Ovary (tissue), 9 donors: ENCODE data around the gene GABRB3. TPM values are rescaled to one million over a fixed set of nuclear protein-coding genes. Genes with fewer than 3 reads are reported as not detected.

Source experiments
- DNase-seq, 5 donors: peaks; one replicate each; pipeline ENCODE4 v3.0.0-alpha.2; 2019 to 2020
- H3K27ac ChIP-seq, 2 donors: fragments of 200-600 bp; one replicate each; pipeline versions ENCODE4 v1.5.1 to v1.8.0; 2019 to 2022
- H3K27me3 ChIP-seq: fragments of 200-600 bp; one replicate; pipeline ENCODE4 v1.8.0; 2022
- H3K36me3 ChIP-seq: fragments of 200-600 bp; sonication (generic); one replicate; pipeline ENCODE4 v1.5.1; 2019
- H3K4me1 ChIP-seq: one replicate; pipeline ENCODE4 v1.8.1; 2013; ENCODE audit warnings: mild to moderate bottlenecking, moderate library complexity; ENCODE audit not compliant: insufficient read depth
- H3K4me3 ChIP-seq: fragments of 200-600 bp; sonication (generic); one replicate; pipeline ENCODE4 v1.5.1; 2017
- H3K9me3 ChIP-seq, 2 donors: fragments of 200-600 bp in 1 of 2; sonication (generic) in 1 of 2; one replicate each; pipeline versions ENCODE4 v1.5.1 to v1.8.1; 2013 to 2019; ENCODE audit warnings: mild to moderate bottlenecking in 1 of 2, moderate library complexity in 1 of 2
- EP300 ChIP-seq: sonication (generic); formaldehyde crosslinking; IDR thresholded peaks from one replicate; pipeline ENCODE4 v1.6.1; 2017; ENCODE audit warnings: antibody characterized with exemption
- POLR2A ChIP-seq: fragments of 450-650 bp; IDR thresholded peaks from one replicate; pipeline ENCODE4 v1.6.1; 2017; ENCODE audit warnings: antibody characterized with exemption, mild to moderate bottlenecking, moderate library complexity
- WGBS, 3 donors: extraction: QIAGEN DNeasy Blood & Tissue Kit in 1 of 3; methylation state at CpG; one replicate each; pipeline versions ENCODE4 v1.1.5 to v1.1.7; 2013 to 2017; 5-methylcytosine and 5-hydroxymethylcytosine counted together
- intact Hi-C, 4 donors: fragments of 100-400 bp; cut with DNase I; formaldehyde crosslinking; loops; one replicate each; pipeline versions ENCODE4 v1.11.0 to v1.15.1; 2022 to 2023
- polyA plus RNA-seq, 2 donors: library from polyadenylated mRNA; stranded (reverse); fragments of 200-250 nt in 1 of 2; fragments of 350-450 nt in 1 of 2; fragmentation: Illumina TruSeq in 1 of 2; extraction: RNeasy Lipid Tissue Mini Kit (QIAGEN cat#74804) in 1 of 2; gene quantifications; one replicate each; pipeline ENCODE4 v1.2.3, GENCODE V29; 2013 to 2014
- total RNA-seq, 7 donors: library from RNA; depleted of rRNA in 2 of 7; stranded (reverse); fragments of >200 nt in 2 of 7; fragmentation: NEBNext Ultra II Directional in 3 of 7; extraction: Animal tissue kit (Norgen Biotek cat#: 25700) in 3 of 7; gene quantifications; one replicate each; pipeline versions ENCODE4 v1.1.0 to v1.2.4, GENCODE V29; 2016 to 2023
- TF ChIP-seq, protein P1 (sequence below), 3 donors: fragments of 450-650 bp in 2 of 3; fragments of 200-600 bp in 1 of 3; IDR thresholded peaks; one replicate each; pipeline versions ENCODE4 v1.5.1 to v1.8.0; 2016 to 2022; ENCODE audit warnings: antibody characterized with exemption in 3 of 3, mild to moderate bottlenecking in 1 of 3
- donor health status: DM: no; HTN: no; CAD: no; lungs with moderate emphysema.
- donor health status: DM: no; HTN: no; CAD: no.
- donor health status: Bipolar disorder and iron deficiency.
- donor health status: DM: yes; HTN: yes; CAD: no.
- donor health status: DM: no; HTN: no; CAD: no.
- donor health status: DM: yes; HTN: yes; CAD: no.

The GABRB3 gene
- total and polyA plus RNA-seq, 9 donors, result 0.60 to 6.7 (median 3.0) TPM

DNA sequence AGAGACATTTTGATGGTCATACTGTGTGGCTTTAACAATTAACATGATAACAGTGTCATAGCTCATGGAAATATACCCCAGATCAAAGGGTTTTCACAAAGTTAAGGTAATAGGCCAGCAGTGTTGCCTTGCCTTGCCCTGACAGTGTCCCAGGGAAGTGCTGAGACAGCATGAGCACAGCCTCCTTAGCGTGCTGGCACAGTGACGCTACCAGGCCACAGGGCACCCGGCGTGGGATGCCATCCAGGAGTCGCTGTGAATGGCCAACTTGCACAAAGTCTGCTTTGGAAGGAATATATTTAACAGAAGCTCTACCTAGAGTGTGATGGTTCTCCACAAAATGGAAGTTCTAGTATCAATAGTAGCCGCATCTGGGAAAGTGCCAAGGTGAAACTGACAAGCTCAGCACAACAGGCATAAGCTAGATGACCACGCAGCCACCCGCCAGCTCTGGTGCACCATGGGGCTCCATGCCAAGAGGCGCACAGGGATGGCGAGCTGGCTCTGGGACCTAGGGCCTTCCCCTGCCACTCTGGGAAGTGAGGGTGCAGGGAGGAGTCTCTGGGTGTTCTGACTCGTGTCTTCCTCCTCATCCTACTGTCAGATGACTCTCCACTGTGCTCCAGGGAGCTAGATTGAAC is 86.2 kb downstream of the GABRB3 start:
- TF ChIP-seq POLR2A (no peak), EP300 (no peak)
- TF ChIP-seq, protein P1, sequence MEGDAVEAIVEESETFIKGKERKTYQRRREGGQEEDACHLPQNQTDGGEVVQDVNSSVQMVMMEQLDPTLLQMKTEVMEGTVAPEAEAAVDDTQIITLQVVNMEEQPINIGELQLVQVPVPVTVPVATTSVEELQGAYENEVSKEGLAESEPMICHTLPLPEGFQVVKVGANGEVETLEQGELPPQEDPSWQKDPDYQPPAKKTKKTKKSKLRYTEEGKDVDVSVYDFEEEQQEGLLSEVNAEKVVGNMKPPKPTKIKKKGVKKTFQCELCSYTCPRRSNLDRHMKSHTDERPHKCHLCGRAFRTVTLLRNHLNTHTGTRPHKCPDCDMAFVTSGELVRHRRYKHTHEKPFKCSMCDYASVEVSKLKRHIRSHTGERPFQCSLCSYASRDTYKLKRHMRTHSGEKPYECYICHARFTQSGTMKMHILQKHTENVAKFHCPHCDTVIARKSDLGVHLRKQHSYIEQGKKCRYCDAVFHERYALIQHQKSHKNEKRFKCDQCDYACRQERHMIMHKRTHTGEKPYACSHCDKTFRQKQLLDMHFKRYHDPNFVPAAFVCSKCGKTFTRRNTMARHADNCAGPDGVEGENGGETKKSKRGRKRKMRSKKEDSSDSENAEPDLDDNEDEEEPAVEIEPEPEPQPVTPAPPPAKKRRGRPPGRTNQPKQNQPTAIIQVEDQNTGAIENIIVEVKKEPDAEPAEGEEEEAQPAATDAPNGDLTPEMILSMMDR (IDR thresholded peaks at IDR 0.05), result no peak
- H3K27ac ChIP-seq, result no peak overlapping the region
- 80 to 85% (median 80%) methylated on average over 11 of the region's 11 CpGs for WGBS, 3 donors
- no peaks in the 10 kb centered on the region for H3K9me3 ChIP-seq
- DNase-seq, result no peak
- no peaks in the 10 kb centered on the region for H3K27me3 ChIP-seq
- H3K36me3 ChIP-seq, result no peaks in the 10 kb centered on the region
- intact Hi-C loops, result loop anchor here in 1 of 4 donors (10.0 kb wide), 1 partner anchor 58 kb away; no protein-coding TSS in a partner anchor
- no peak overlapping the region for H3K4me3 ChIP-seq
- no peaks in the 10 kb centered on the region for H3K4me1 ChIP-seq

DNA sequence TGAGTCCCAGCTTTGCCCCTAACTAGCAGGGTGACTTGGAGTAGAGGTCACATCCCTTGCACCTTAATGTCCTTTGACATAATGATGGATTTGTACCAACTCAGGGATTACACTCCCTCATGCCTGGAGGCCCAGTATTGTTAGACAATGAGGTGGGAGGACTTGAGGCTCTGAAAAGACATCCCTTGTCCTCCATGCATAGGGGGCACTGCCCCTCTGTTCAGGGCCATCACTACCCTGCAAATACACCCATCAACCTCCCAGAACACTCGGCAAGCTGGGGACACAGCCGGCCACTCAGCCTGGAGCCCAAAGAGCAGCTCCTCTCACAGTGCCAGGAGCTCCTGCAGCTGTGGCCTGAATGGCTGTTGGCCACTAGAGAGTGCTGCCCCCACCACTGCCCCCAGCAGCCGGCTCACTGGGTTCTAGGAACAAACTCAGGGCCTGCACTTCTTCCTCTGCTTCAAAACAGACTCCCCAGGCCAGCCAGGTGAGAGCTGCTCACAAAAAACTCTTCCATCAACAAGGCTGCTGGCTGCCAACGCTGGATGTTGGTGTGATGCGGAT is 90.2 kb downstream of the GABRB3 start:
- H3K9me3 ChIP-seq, result no peaks in the 10 kb centered on the region
- H3K27me3 ChIP-seq, result no peaks in the 10 kb centered on the region
- no peak overlapping the region for H3K4me3 ChIP-seq
- WGBS, 3 donors, result 63 to 65% (median 64%) methylated on average over 5 of the region's 5 CpGs
- intact Hi-C loops, result loop anchor here in 1 of 4 donors (10.0 kb wide), 1 partner anchor 62 kb away; no protein-coding TSS in a partner anchor
- no peak for DNase-seq
- H3K36me3 ChIP-seq, result no peaks in the 10 kb centered on the region
- H3K27ac ChIP-seq, result no peak overlapping the region
- H3K4me1 ChIP-seq, result no peaks in the 10 kb centered on the region
- TF ChIP-seq POLR2A, result no peak
- no peak for TF ChIP-seq EP300
- TF ChIP-seq, protein P1 (IDR thresholded peaks at IDR 0.05), result no peak

DNA sequence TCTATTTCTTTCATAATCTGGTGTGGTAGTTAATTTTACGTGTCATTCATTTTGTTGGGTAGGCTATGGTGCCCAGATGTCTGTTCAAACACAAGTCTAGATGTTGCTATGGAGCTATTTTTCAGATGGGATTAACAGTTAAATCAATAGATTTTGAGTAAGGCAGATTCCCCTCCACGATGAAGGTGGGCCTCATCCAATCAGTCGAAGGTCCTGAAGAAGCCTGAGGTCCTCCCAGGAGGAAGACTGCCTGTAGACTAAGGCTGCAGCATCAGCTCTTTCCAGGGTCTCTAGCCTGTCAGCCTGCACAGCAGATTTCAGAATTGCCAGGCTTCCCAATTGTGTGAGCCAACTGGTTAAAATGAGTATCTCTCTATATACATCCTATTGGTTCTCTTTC is 92.9 kb downstream of the GABRB3 start:
- TF ChIP-seq EP300, result no peak
- 85 to 94% (median 90%) methylated on average over 3 of the region's 3 CpGs for WGBS, 3 donors
- no peaks in the 10 kb centered on the region for H3K4me1 ChIP-seq
- DNase-seq, result no peak
- no peaks in the 10 kb centered on the region for H3K27me3 ChIP-seq
- intact Hi-C loops, result loop anchor here in 1 of 4 donors (10.0 kb wide), 1 partner anchor 65 kb away; no protein-coding TSS in a partner anchor
- no peaks in the 10 kb centered on the region for H3K36me3 ChIP-seq
- H3K4me3 ChIP-seq, result no peak overlapping the region
- H3K27ac ChIP-seq, result no peak overlapping the region
- H3K9me3 ChIP-seq, result no peaks in the 10 kb centered on the region

DNA sequence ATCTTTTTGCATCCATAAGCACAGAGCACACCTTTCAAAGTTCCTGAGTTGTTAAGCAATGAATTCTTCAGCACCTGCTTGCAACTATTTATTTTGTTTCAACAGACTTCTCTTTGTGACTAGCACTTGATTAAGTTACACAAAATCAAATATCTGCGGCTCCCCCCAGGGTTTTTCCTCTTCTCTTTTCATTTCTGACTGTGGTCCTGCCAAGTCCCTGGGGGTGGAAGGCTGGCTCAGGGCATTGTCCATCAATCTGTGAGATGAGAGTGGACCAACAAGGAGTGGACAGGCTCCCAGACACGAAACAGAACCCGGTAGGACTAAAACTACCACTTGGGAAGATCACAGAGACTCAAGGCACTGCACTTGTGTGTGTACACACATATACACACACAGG is 96.8 kb downstream of the GABRB3 start:
- no peaks in the 10 kb centered on the region for H3K4me1 ChIP-seq
- no peak for TF ChIP-seq POLR2A
- no peak for TF ChIP-seq EP300
- TF ChIP-seq, protein P1 (IDR thresholded peaks at IDR 0.05), result no peak
- no peaks in the 10 kb centered on the region for H3K27me3 ChIP-seq
- H3K27ac ChIP-seq, result no peak overlapping the region
- H3K36me3 ChIP-seq, result no peaks in the 10 kb centered on the region
- no peak overlapping the region for H3K4me3 ChIP-seq
- no peaks in the 10 kb centered on the region for H3K9me3 ChIP-seq
- DNase-seq, result no peak
- 66 to 77% (median 73%) methylated on average over 3 of the region's 3 CpGs for WGBS, 3 donors
- intact Hi-C loops, result no loop called here

DNA sequence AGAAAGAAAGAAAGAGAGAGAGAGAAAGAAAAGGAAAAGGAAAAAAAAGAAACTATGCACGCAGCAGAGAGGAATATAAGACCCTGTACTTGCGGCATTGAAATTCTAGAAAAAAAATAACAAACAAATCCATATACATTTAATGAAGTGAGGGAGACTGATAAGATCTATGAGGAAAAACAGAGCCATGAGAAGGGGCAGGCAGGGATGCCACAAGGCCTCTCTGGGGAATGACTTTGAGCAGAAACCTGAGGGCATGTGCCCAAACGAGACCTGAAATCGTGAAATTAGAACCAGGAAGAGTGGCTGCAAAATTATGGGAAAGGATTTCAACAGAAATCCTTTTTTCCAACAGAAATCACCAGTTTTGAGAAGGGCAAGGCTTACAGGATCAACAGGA is 98.4 kb downstream of the GABRB3 start:
- no peaks in the 10 kb centered on the region for H3K27me3 ChIP-seq
- no peak overlapping the region for H3K27ac ChIP-seq
- no peaks in the 10 kb centered on the region for H3K4me1 ChIP-seq
- no peak overlapping the region for H3K4me3 ChIP-seq
- no peak for DNase-seq
- H3K9me3 ChIP-seq, result peaks cover 0 to 4% of the 10 kb centered on the region in 2 donors
- TF ChIP-seq EP300 (no peak), POLR2A (no peak)
- TF ChIP-seq, protein P1 (IDR thresholded peaks at IDR 0.05), result no peak
- WGBS, 3 donors, result 56 to 71% (median 57%) methylated on average over 4 of the region's 4 CpGs
- no peaks in the 10 kb centered on the region for H3K36me3 ChIP-seq
- intact Hi-C loops, result no loop called here
